ENCODE results near the gene RAB14.

RAB14 gene

DNA sequence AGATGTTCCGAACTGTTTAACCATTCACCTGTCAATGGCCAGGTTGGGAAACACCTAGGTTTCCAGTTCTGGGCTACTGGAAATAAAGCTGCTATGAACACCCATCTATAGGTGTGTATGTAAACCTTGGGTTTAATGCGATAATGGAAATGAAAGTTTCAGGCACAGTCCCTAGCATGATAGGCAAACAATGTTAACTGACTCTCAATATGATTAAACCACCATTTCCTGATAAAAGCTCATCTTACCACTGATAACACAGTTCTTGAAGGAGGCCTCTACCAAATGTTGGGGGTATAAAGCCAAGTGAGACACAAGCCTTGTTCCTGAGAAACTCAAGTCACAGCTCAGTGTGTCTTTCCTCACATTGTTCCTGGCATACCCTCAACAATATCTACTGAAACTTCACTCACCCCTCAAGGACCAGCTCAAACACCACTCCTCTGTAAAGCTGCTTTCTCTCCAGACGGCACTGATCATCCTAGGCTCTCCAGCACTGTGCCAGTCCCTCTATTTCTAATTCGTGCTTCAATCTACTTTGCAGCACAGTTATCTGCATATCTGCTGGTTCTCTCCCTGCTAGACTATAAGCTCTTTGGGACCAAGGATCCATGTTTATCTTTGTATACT, 15.8 kb downstream of the RAB14 start:
- Histone ChIP-seq H4K20me1 (ENCODE audit: insufficient read depth) (peaks cover 5% of the 10 kb centered on the region; the same call in 1 of the 2 replicates), H3K9ac (no peak overlapping the region), H3K36me3 (ENCODE audit: insufficient read depth) (no peaks in the 10 kb centered on the region), H2AFZ (ENCODE audit: low read depth) (no peak overlapping the region), H3K4me1 (ENCODE audit: low read depth, poor library complexity, severe bottlenecking) (peaks cover 10% of the 10 kb centered on the region), H3K4me2 (no peak overlapping the region), H3K4me3 (IDR thresholded peaks at IDR 0.05; ENCODE audit: insufficient read depth, low read depth, low read length) (no peak overlapping the region), H3K27me3 (ENCODE audit: insufficient read depth, low read depth) (no peaks in the 10 kb centered on the region), H3K79me2 (ENCODE audit: insufficient read depth, low read depth) (peaks cover 34% of the 10 kb centered on the region), H3K27ac (no peak overlapping the region)
- TF ChIP-seq, protein P1, sequence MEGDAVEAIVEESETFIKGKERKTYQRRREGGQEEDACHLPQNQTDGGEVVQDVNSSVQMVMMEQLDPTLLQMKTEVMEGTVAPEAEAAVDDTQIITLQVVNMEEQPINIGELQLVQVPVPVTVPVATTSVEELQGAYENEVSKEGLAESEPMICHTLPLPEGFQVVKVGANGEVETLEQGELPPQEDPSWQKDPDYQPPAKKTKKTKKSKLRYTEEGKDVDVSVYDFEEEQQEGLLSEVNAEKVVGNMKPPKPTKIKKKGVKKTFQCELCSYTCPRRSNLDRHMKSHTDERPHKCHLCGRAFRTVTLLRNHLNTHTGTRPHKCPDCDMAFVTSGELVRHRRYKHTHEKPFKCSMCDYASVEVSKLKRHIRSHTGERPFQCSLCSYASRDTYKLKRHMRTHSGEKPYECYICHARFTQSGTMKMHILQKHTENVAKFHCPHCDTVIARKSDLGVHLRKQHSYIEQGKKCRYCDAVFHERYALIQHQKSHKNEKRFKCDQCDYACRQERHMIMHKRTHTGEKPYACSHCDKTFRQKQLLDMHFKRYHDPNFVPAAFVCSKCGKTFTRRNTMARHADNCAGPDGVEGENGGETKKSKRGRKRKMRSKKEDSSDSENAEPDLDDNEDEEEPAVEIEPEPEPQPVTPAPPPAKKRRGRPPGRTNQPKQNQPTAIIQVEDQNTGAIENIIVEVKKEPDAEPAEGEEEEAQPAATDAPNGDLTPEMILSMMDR (conservative IDR thresholded peaks at IDR 0.05; ENCODE audit: low read depth, low read length), result no peak

DNA sequence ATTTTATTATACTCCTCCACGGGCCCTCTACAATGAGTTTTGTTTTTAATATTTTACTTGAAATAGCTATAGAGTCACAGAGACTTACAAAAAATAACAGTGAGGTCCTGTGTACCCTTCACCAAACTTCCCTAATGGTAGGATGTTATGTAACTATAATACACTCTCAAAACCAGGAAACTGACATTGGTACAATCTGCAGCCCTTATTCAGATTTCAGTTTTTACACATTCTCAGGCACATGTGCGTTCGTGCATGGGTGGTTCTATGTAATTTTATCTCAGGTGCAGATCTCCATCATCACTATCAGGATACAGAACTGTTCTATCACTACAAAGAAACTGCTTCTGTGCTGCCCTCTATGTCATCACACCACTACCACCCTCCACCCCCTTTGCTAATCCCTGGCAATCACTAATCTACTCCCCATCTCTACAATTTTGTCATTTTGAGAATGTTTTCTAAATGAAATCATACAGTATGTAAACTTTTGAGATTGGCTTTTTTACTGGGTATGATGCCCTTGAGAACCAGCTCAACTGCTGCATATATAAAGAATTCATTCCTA, 16.4 kb downstream of the RAB14 start:
- no peak overlapping the region for H2AFZ ChIP-seq (ENCODE audit: low read depth)
- H3K4me1 ChIP-seq (ENCODE audit: low read depth, poor library complexity, severe bottlenecking), result peaks cover 10% of the 10 kb centered on the region
- no peaks in the 10 kb centered on the region; the same call in 1 of the 2 replicates for H3K36me3 ChIP-seq (ENCODE audit: insufficient read depth)
- H3K4me3 ChIP-seq (IDR thresholded peaks at IDR 0.05; ENCODE audit: insufficient read depth, low read depth, low read length), result no peak overlapping the region
- no peak overlapping the region for H3K9ac ChIP-seq
- H3K27me3 ChIP-seq (ENCODE audit: insufficient read depth, low read depth), result no peaks in the 10 kb centered on the region
- H4K20me1 ChIP-seq (ENCODE audit: insufficient read depth), result peaks cover 5% of the 10 kb centered on the region; the same call in 1 of the 2 replicates
- TF ChIP-seq, protein P1 (conservative IDR thresholded peaks at IDR 0.05; ENCODE audit: low read depth, low read length), result no peak
- no peak overlapping the region for H3K4me2 ChIP-seq
- H3K79me2 ChIP-seq (ENCODE audit: insufficient read depth, low read depth), result peaks cover 27% of the 10 kb centered on the region
- H3K27ac ChIP-seq, result no peak overlapping the region

DNA sequence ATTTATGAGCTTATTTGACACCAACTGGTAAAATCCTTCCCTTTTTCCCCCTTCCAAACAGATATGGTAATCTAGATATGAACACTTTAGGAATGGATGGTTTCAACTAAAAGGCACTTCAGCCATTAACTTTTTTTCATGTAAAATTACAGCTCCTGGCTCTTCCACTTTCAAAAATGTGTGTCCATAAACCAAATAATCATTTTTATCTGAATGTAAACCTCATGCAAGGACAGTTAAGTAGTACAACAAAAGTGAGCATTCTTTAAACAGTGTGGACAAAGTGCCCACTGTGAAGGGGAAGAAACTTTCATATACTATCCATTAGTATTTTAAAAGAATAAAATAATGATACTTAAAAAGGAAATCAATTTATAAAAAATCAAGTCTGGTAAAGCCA, 17.2 kb downstream of the RAB14 start:
- no peak overlapping the region for H3K27ac ChIP-seq
- H4K20me1 ChIP-seq (ENCODE audit: insufficient read depth), result peaks cover 5% of the 10 kb centered on the region; the same call in 1 of the 2 replicates
- TF ChIP-seq, protein P1 (conservative IDR thresholded peaks at IDR 0.05; ENCODE audit: low read depth, low read length), result no peak
- H3K4me1 ChIP-seq (ENCODE audit: low read depth, poor library complexity, severe bottlenecking), result peaks cover 10% of the 10 kb centered on the region
- H3K36me3 ChIP-seq (ENCODE audit: insufficient read depth), result no peaks in the 10 kb centered on the region; the same call in 1 of the 2 replicates
- peaks cover 23% of the 10 kb centered on the region for H3K79me2 ChIP-seq (ENCODE audit: insufficient read depth, low read depth)
- no peak overlapping the region for H3K4me3 ChIP-seq (IDR thresholded peaks at IDR 0.05; ENCODE audit: insufficient read depth, low read depth, low read length)
- no peak overlapping the region for H2AFZ ChIP-seq (ENCODE audit: low read depth)
- no peak overlapping the region for H3K9ac ChIP-seq
- H3K27me3 ChIP-seq (ENCODE audit: insufficient read depth, low read depth), result no peaks in the 10 kb centered on the region
- no peak overlapping the region for H3K4me2 ChIP-seq

DNA sequence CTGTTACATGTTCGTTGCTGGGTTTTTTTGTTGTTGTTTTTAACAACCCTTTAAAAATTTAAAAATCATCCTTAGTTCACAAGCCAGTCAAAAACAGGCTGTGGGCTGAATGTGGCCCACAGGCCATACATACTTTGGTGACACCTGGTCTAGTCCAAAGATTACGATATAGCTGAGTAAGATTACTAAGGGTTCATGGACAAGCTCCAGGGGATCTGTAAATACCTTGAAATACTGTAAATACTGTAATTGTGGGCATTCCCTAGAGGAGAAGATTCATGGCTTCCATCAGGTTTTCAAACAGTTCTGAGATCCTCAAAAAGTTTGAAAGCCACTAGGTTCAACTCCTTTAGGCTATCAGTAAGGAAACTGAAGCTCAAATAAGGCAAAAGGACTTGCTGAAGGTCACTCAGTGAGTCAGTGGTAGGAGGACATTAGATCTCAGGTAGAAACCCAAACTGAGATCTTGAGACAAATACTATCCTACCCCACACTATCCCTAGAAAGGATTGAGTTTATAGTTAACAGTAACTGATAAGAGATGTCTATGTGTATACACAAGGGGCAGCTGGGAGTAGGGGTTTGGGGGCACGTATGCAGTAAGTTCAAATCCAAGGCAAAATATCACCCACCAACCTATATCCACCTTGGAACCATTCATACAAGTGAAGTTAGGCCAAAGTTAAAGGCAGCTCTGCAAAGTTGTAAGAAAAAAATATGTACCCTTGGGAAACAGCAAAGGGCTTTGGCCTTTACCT, 17.8 kb downstream of the RAB14 start:
- Histone ChIP-seq H3K4me1 (ENCODE audit: low read depth, poor library complexity, severe bottlenecking) (peaks cover 9% of the 10 kb centered on the region), H3K36me3 (ENCODE audit: insufficient read depth) (no peaks in the 10 kb centered on the region; the same call in 1 of the 2 replicates)

More for the DNA sequence above, 17.8 kb downstream of the RAB14 start:
- Histone ChIP-seq H3K4me3 (IDR thresholded peaks at IDR 0.05; ENCODE audit: insufficient read depth, low read depth, low read length) (no peak overlapping the region), H2AFZ (ENCODE audit: low read depth) (no peak overlapping the region), H3K79me2 (ENCODE audit: insufficient read depth, low read depth) (peaks cover 17% of the 10 kb centered on the region; the same call in 1 of the 2 replicates), H3K27me3 (ENCODE audit: insufficient read depth, low read depth) (no peaks in the 10 kb centered on the region), H3K27ac (no peak overlapping the region), H3K4me2 (no peak overlapping the region), H3K9ac (no peak overlapping the region), H4K20me1 (ENCODE audit: insufficient read depth) (0 out of 2 replicates have a peak, but pooled peaks cover 5% of the 10 kb centered on the region)
- TF ChIP-seq, protein P1 (conservative IDR thresholded peaks at IDR 0.05; ENCODE audit: low read depth, low read length), result no peak
